GM19452 (cell line): ENCODE measurements around the gene CRYZ.
"Not testable (repeated sequence)": the region's sequence is repeated elsewhere in the genome, so short reads cannot be mapped to it uniquely, and the experiment has no call there.

Experiments
- ATAC-seq: cut with Tn5 transposase; IDR thresholded peaks from one replicate; pipeline ENCODE4 v1.9.1; 2021; ENCODE audit not compliant: unreplicated experiment

CRYZ gene

GRCh38 chr1:74681851-74682250 lies 51.0 kb downstream of the CRYZ start:
- ATAC-seq: no peak

- ATAC-seq: peak; percentile 91
These were observed 51.4 kb downstream of the CRYZ start for GRCh38 chr1:74681449-74681848.

- ATAC-seq: peak; percentile 55
These were observed 51.8 kb downstream of the CRYZ start for GRCh38 chr1:74681001-74681400.

GRCh38 chr1:74679811-74680210 lies 53.0 kb downstream of the CRYZ start:
- ATAC-seq: no peak

- ATAC-seq: no peak
These were observed 54.9 kb downstream of the CRYZ start for GRCh38 chr1:74677926-74678325.

- ATAC-seq: peak; percentile 17
These were observed 58.4 kb downstream of the CRYZ start for GRCh38 chr1:74674278-74675048.

- ATAC-seq: peak; percentile 56
These were observed 59.3 kb downstream of the CRYZ start, which contains the start of gene ERICH3 for GRCh38 chr1:74673351-74674111. ERICH3 (minus strand) TSS chr1:74673792; CDS start chr1:74673519, 273 bp downstream.

GRCh38 chr1:74670866-74671265 lies 62.0 kb downstream of the CRYZ start:
- ATAC-seq: not testable (repeated sequence)
